Body of pancreas (tissue), 4 donors: ENCODE results near the gene HTRA2.

Experiments used
- CTCF ChIP-seq, 7 experiments: fragments of 450-650 bp in 4 of 7; fragments of 200-600 bp in 3 of 7; sonication (generic) in 3 of 7; IDR thresholded peaks; one replicate each; pipeline ENCODE4 v1.5.1; 2016 to 2019; ENCODE audit warnings: antibody characterized with exemption in 7 of 7
- POLR2A ChIP-seq, 3 donors: fragments of 450-650 bp; IDR thresholded peaks; one replicate each; pipeline ENCODE4 v1.6.1; 2016; ENCODE audit warnings: antibody characterized with exemption in 3 of 3, mild to moderate bottlenecking in 2 of 3

GRCh38 chr2:74567881-74568280 is 38.1 kb downstream of the HTRA2 start:
- TF ChIP-seq CTCF (IDR thresholded peaks at IDR 0.05) (no peak), POLR2A (IDR thresholded peaks at IDR 0.05) (no peak)
